ENCODE data around the gene FOXA1.

Gene FOXA1

GRCh38 chr14:37597914-37598746, 3.1 kb upstream of the FOXA1 start:
- DNase-seq (ENCODE audit: insufficient read length, low spot score) (no peak), FAIRE-seq (no peak)
- TF ChIP-seq POLR2A (IDR thresholded peaks at IDR 0.05; ENCODE audit: low read depth, low read length), result no peak

- no peak for FAIRE-seq
- DNase-seq (ENCODE audit: insufficient read length, low spot score), result no peak
These were observed 2.5 kb upstream of the FOXA1 start for GRCh38 chr14:37597538-37597913.

GRCh38 chr14:37596790-37597472, 1.9 kb upstream of the FOXA1 start:
- TF ChIP-seq POLR2A (IDR thresholded peaks at IDR 0.05; ENCODE audit: low read depth, low read length), result no peak
- DNase-seq (ENCODE audit: insufficient read length, low spot score) (no peak), FAIRE-seq (no peak)

More at GRCh38 chr14:37597538-37597913, 2.5 kb upstream of the FOXA1 start:
- TF ChIP-seq POLR2A (IDR thresholded peaks at IDR 0.05; ENCODE audit: low read depth, low read length), result no peak

- DNase-seq (ENCODE audit: insufficient read length, low spot score) (no peak), FAIRE-seq (no peak)
These were observed 966 bp upstream of the FOXA1 start for GRCh38 chr14:37595809-37596621.

GRCh38 chr14:37594238-37594970, 645 bp downstream of the FOXA1 start:
- no peak for FAIRE-seq
- TF ChIP-seq POLR2A (IDR thresholded peaks at IDR 0.05; ENCODE audit: low read depth, low read length), result no peak
- DNase-seq (ENCODE audit: insufficient read length, low spot score), result peak; percentile 70

More at GRCh38 chr14:37595809-37596621, 966 bp upstream of the FOXA1 start:
- no peak for TF ChIP-seq POLR2A (IDR thresholded peaks at IDR 0.05; ENCODE audit: low read depth, low read length)

- FAIRE-seq (no peak), DNase-seq (ENCODE audit: insufficient read length, low spot score) (no peak)
- no peak for TF ChIP-seq POLR2A (IDR thresholded peaks at IDR 0.05; ENCODE audit: low read depth, low read length)
These were observed 1.4 kb downstream of the FOXA1 start for GRCh38 chr14:37593511-37594237.

- DNase-seq (ENCODE audit: insufficient read length, low spot score) (no peak), FAIRE-seq (no peak)
- TF ChIP-seq POLR2A (IDR thresholded peaks at IDR 0.05; ENCODE audit: low read depth, low read length), result no peak
These were observed 2.3 kb downstream of the FOXA1 start for GRCh38 chr14:37592482-37593408.

GRCh38 chr14:37591941-37592481, 3.0 kb downstream of the FOXA1 start:
- FAIRE-seq (no peak), DNase-seq (ENCODE audit: insufficient read length, low spot score) (no peak)

GRCh38 chr14:37591311-37591940, 3.6 kb downstream of the FOXA1 start:
- no peak for DNase-seq (ENCODE audit: insufficient read length, low spot score)
- no peak for FAIRE-seq
- TF ChIP-seq POLR2A (IDR thresholded peaks at IDR 0.05; ENCODE audit: low read depth, low read length), result no peak

More at GRCh38 chr14:37591941-37592481, 3.0 kb downstream of the FOXA1 start:
- TF ChIP-seq POLR2A (IDR thresholded peaks at IDR 0.05; ENCODE audit: low read depth, low read length), result no peak

- FAIRE-seq (no peak), DNase-seq (ENCODE audit: insufficient read length, low spot score) (no peak)
- no peak for TF ChIP-seq POLR2A (IDR thresholded peaks at IDR 0.05; ENCODE audit: low read depth, low read length)
These were observed 4.5 kb downstream of the FOXA1 start for GRCh38 chr14:37590428-37591139.
